Breast epithelium (tissue), 4 donors: ENCODE measurements around the gene AMOTL1. TPM values are rescaled to one million over a fixed set of nuclear protein-coding genes. Genes with fewer than 3 reads are reported as not detected.
"Not testable (repeated sequence)": the region's sequence is repeated elsewhere in the genome, so short reads cannot be mapped to it uniquely, and the experiment has no call there.

ENCODE experiments used
- DNase-seq, 2 donors: peaks; one replicate each; pipeline ENCODE4 v3.0.0-alpha.2; 2019; ENCODE audit warnings: low spot score in 2 of 2
- H3K27ac ChIP-seq, 2 donors: fragments of 200-600 bp; sonication (generic) in 1 of 2; one replicate each; pipeline ENCODE4 v1.5.1; 2016 to 2019; ENCODE audit warnings: mild to moderate bottlenecking in 1 of 2
- H3K27me3 ChIP-seq, 2 donors: fragments of 200-600 bp; sonication (generic) in 1 of 2; one replicate each; pipeline versions ENCODE4 v1.5.1 to v1.6.0; 2017 to 2019; ENCODE audit warnings: control low read depth in 1 of 2, mild to moderate bottlenecking in 1 of 2
- H3K36me3 ChIP-seq: fragments of 200-600 bp; one replicate; pipeline ENCODE4 v1.5.1; 2019
- H3K4me1 ChIP-seq, 2 donors: fragments of 200-600 bp; sonication (generic); one replicate each; pipeline ENCODE4 v1.5.1; 2016 to 2019; ENCODE audit warnings: control low read depth in 1 of 2
- H3K4me3 ChIP-seq, 3 donors: fragments of 200-600 bp; sonication (generic); 1 replicate in 2 of 3; 2 replicates in 1 of 3; pipeline ENCODE4 v1.5.1; 2016 to 2019; ENCODE audit warnings: mild to moderate bottlenecking in 3 of 3, moderate library complexity in 2 of 3
- H3K9me3 ChIP-seq, 2 donors: fragments of 200-600 bp; sonication (generic) in 1 of 2; one replicate each; pipeline ENCODE4 v1.5.1; 2016 to 2019; ENCODE audit warnings: control low read depth in 1 of 2
- POLR2A ChIP-seq: fragments of 450-650 bp; IDR thresholded peaks from one replicate; pipeline ENCODE4 v1.6.1; 2016; ENCODE audit warnings: antibody characterized with exemption, mild to moderate bottlenecking, moderate library complexity
- POLR2AphosphoS5 ChIP-seq, 3 donors: sonication (generic); formaldehyde crosslinking; IDR thresholded peaks; one replicate each; pipeline ENCODE4 v1.6.1; 2017; ENCODE audit warnings: antibody characterized with exemption in 3 of 3
- intact Hi-C: fragments of 100-400 bp; cut with DNase I; formaldehyde crosslinking; loops from one replicate; pipeline ENCODE4 v1.15.1; 2023; ENCODE audit warnings: low total_unique reads
- total RNA-seq, 3 donors: library from RNA; depleted of rRNA; stranded (reverse); fragments of >200 nt; gene quantifications; one replicate each; pipeline ENCODE4 v1.1.0, GENCODE V29; 2016
- TF ChIP-seq, protein P1 (sequence below), 3 donors: fragments of 450-650 bp; IDR thresholded peaks; one replicate each; pipeline ENCODE4 v1.5.1; 2016 to 2017; ENCODE audit warnings: antibody characterized with exemption in 3 of 3, mild to moderate bottlenecking in 3 of 3, moderate library complexity in 3 of 3

The AMOTL1 gene
- total RNA-seq, 3 donors from 2014 or later: 35.5 to 41.4 (median 39.0) TPM

DNA sequence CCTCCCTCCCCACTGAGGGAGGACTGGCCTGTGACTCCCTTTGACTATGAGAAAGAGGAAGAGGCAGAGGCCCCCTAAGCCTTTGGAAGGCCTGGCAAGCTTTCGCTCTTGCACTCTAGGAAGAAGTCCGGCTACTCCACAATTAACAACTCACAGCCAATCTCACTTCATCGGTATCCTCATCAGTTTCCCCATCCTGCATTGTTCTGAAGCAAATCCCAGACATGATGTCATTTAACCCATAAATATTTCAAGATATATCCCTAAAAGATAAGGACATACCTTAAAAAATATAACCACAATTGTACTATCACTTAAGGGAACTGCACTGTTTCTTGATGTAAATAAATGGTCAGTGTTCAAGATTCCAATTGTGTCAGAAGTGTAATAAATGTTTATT, 142.1 kb downstream of the AMOTL1 start:
- TF ChIP-seq POLR2A (no peak), POLR2AphosphoS5 (IDR thresholded peaks at IDR 0.05) (no peak)
- TF ChIP-seq, protein P1, sequence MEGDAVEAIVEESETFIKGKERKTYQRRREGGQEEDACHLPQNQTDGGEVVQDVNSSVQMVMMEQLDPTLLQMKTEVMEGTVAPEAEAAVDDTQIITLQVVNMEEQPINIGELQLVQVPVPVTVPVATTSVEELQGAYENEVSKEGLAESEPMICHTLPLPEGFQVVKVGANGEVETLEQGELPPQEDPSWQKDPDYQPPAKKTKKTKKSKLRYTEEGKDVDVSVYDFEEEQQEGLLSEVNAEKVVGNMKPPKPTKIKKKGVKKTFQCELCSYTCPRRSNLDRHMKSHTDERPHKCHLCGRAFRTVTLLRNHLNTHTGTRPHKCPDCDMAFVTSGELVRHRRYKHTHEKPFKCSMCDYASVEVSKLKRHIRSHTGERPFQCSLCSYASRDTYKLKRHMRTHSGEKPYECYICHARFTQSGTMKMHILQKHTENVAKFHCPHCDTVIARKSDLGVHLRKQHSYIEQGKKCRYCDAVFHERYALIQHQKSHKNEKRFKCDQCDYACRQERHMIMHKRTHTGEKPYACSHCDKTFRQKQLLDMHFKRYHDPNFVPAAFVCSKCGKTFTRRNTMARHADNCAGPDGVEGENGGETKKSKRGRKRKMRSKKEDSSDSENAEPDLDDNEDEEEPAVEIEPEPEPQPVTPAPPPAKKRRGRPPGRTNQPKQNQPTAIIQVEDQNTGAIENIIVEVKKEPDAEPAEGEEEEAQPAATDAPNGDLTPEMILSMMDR (IDR thresholded peaks at IDR 0.05): no peak
- Histone ChIP-seq H3K27me3 (no peaks in the 10 kb centered on the region), H3K9me3 (no peaks in the 10 kb centered on the region), H3K4me3 (no peak overlapping the region), H3K36me3 (no peaks in the 10 kb centered on the region), H3K4me1 (no peaks in the 10 kb centered on the region), H3K27ac (no peak overlapping the region)
- intact Hi-C loops: no loop called here
- DNase-seq: no peak

DNA sequence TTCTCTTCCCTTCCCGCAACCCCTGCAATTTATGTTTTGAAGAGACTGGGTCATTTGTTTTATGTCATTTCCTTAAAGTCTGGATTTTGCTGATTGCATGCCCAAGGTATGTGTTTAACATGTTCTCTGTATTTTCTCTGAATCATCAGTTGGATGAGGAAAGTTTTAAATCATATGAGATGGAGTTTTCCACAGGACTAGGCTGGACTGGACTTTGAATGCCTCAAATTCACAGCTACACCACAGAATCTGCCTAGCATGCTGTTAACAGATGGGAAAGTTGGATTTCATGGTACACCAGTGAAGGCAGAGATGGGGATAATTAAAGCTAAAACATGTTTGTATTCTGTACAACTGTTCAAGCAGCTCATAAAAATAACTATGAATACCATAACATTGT, 142.6 kb downstream of the AMOTL1 start:
- H3K27me3 ChIP-seq: no peaks in the 10 kb centered on the region
- no peaks in the 10 kb centered on the region for H3K36me3 ChIP-seq
- no peak for DNase-seq
- no peak for TF ChIP-seq POLR2A
- TF ChIP-seq, protein P1 (IDR thresholded peaks at IDR 0.05): no peak
- no peak for TF ChIP-seq POLR2AphosphoS5 (IDR thresholded peaks at IDR 0.05)
- H3K9me3 ChIP-seq: no peaks in the 10 kb centered on the region
- no peaks in the 10 kb centered on the region for H3K4me1 ChIP-seq
- intact Hi-C loops: no loop called here
- no peak overlapping the region for H3K27ac ChIP-seq
- no peak overlapping the region for H3K4me3 ChIP-seq

DNA sequence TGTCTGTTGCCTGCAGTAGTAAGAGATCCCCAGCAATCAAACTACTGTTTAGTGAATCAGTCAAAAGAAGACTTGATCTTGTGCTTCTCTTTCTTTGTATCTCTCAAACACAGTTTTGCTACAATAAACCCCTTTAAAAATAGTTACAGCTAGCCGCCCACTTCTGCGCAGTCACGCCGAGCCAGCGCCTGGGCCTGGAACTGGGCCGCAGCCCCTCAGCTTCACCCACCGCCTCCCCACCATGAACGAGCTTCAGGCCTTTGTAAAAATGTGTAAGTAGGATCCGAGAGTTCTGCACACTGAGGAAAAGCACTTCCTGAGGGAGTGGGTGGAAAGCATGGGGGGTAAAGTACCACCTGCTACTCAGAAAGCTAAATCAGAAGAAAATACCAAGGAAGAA, 144.7 kb downstream of the AMOTL1 start:
- H3K4me3 ChIP-seq: no peak overlapping the region
- H3K9me3 ChIP-seq: no peaks in the 10 kb centered on the region
- no peak for DNase-seq
- no peak overlapping the region for H3K27ac ChIP-seq
- no peaks in the 10 kb centered on the region for H3K27me3 ChIP-seq
- H3K4me1 ChIP-seq: no peaks in the 10 kb centered on the region
- TF ChIP-seq POLR2AphosphoS5 (IDR thresholded peaks at IDR 0.05) (no peak), POLR2A (no peak)
- TF ChIP-seq, protein P1 (IDR thresholded peaks at IDR 0.05): no peak
- H3K36me3 ChIP-seq: no peaks in the 10 kb centered on the region
- intact Hi-C loops: no loop called here

DNA sequence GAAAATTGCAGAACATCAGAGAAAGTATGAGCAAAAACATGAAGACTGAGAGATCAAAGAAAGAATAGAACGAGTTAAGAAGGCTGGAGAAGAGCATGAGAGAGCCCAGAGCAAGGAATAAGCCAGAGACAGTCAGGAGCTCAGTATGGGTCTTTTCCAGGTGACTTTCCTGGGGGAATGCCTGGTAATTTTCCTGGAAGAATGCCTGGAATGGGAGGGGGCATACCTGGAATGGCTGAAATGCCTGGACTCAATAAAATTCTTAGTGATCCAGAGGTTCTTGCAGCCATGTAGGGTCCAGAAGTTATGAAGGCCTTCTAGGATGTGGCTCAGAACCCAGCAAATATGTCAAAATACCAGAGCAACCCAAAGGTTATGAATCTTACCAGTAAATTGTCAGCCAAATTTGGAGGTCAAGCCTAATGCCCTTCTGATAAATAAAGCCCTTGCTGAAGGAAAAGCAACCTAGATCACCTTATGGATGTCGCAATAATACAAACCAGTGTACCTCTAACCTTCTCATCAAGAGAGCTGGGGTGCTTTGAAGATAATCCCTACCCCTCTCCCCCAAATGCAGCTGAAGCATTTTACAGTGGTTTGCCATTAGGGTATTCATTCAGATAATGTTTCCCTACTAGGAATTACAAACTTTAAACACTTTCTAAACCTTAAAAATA, 145.7 kb downstream of the AMOTL1 start:
- H3K27me3 ChIP-seq, H3K27ac ChIP-seq, H3K4me3 ChIP-seq, intact Hi-C loops, H3K36me3 ChIP-seq, H3K9me3 ChIP-seq, H3K4me1 ChIP-seq, DNase-seq: not testable (repeated sequence)

DNA sequence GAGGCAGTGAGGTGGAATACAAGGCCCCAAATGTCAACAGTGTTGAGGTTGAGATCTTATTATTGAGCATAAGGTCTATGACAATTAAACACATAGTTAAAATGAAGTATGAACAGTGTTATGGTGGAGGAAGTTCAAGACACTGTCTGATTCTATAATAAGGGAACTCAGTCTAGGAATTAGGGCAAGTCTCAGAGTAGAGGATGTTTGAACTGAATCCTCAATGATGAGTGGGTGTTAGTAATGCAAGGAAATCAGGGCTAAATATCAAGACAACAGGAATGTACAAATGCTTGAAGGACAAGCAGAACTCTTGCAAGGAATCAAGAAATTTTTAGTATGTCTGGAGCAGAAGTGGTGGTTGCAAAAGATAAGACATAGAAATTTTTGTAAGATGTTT, 152.2 kb downstream of the AMOTL1 start:
- Histone ChIP-seq H3K27me3 (no peaks in the 10 kb centered on the region), H3K4me1 (no peaks in the 10 kb centered on the region), H3K9me3 (no peaks in the 10 kb centered on the region), H3K36me3 (no peaks in the 10 kb centered on the region), H3K4me3 (no peak overlapping the region), H3K27ac (no peak overlapping the region)
- intact Hi-C loops: no loop called here
- no peak for DNase-seq
- TF ChIP-seq POLR2AphosphoS5 (IDR thresholded peaks at IDR 0.05) (no peak), POLR2A (no peak)
- TF ChIP-seq, protein P1 (IDR thresholded peaks at IDR 0.05): no peak
